Prostate gland (tissue), 2 donors: ENCODE measurements around the gene TCP1. TPM values are rescaled to one million over a fixed set of nuclear protein-coding genes. Genes with fewer than 3 reads are reported as not detected.

Source experiments
- DNase-seq: peaks from one replicate; pipeline ENCODE4 v3.0.0-alpha.2; 2019; ENCODE audit warnings: low spot score
- H3K27ac ChIP-seq, 2 donors: fragments of 200-600 bp; sonication (generic); 2 replicates each; pipeline ENCODE4 v1.5.1; 2017 to 2019
- H3K27me3 ChIP-seq: fragments of 200-600 bp; sonication (generic); replicated peaks from 2 replicates; pipeline ENCODE4 v1.5.1; 2019; ENCODE audit not compliant: insufficient read depth
- H3K36me3 ChIP-seq, 2 donors: fragments of 200-600 bp; sonication (generic); 1 replicate in 1 of 2; 2 replicates in 1 of 2; pipeline versions ENCODE4 v1.5.1 to v1.8.1; 2017 to 2019
- H3K4me1 ChIP-seq: fragments of 200-600 bp; sonication (generic); replicated peaks from 2 replicates; pipeline ENCODE4 v1.5.1; 2019
- H3K4me3 ChIP-seq, 2 donors: fragments of 200-600 bp; sonication (generic); 2 replicates each; pipeline ENCODE4 v1.5.1; 2017 to 2019
- H3K9me3 ChIP-seq: fragments of 200-600 bp; sonication (generic); 2 replicates; pipeline ENCODE4 v1.5.1; 2017
- CTCF ChIP-seq, 4 experiments: fragments of 200-600 bp in 2 of 4; fragments of 450-650 bp in 2 of 4; sonication (generic) in 2 of 4; IDR thresholded peaks; 1 replicate in 3 of 4; 2 replicates in 1 of 4; pipeline ENCODE4 v1.5.1; 2016 to 2019; ENCODE audit warnings: antibody characterized with exemption in 4 of 4, mild to moderate bottlenecking in 2 of 4, moderate library complexity in 2 of 4
- POLR2A ChIP-seq: fragments of 450-650 bp; IDR thresholded peaks from one replicate; pipeline ENCODE4 v1.6.1; 2016; ENCODE audit warnings: antibody characterized with exemption, mild to moderate bottlenecking
- POLR2AphosphoS5 ChIP-seq: sonication (generic); formaldehyde crosslinking; IDR thresholded peaks from one replicate; pipeline ENCODE4 v1.6.1; 2017; ENCODE audit warnings: antibody characterized with exemption
- WGBS: methylation state at CpG from one replicate; pipeline ENCODE4 v1.1.5; 2018; 5-methylcytosine and 5-hydroxymethylcytosine counted together
- intact Hi-C: fragments of 100-400 bp; cut with DNase I; formaldehyde crosslinking; loops from one replicate; pipeline ENCODE4 v1.14.2; 2022
- total RNA-seq, 2 donors: library from RNA; depleted of rRNA; stranded (reverse); fragments of >200 nt; gene quantifications; one replicate each; pipeline ENCODE4 v1.1.0, GENCODE V29; 2016

Gene TCP1
- total RNA-seq, 2 donors from 2014 or later = 145 to 187 TPM

- no peak for TF ChIP-seq POLR2A
- no peak for TF ChIP-seq CTCF (IDR thresholded peaks at IDR 0.05)
- TF ChIP-seq POLR2AphosphoS5 = no peak
- Histone ChIP-seq H3K27me3 (no peaks in the 10 kb centered on the region), H3K4me1 (peaks cover 6% of the 10 kb centered on the region), H3K36me3 (peaks cover 0 to 4% of the 10 kb centered on the region in 2 donors), H3K9me3 (no peaks in the 10 kb centered on the region), H3K4me3 (peak overlapping the region; percentile 92 to 97), H3K27ac (peak overlapping the region; percentile 99)
- intact Hi-C loops = no loop called here
- no peak for DNase-seq
- 19% methylated on average over 15 of the region's 15 CpGs for WGBS
Observed at GRCh38 chr6:159788276-159788675, 1.1 kb downstream of the TCP1 start.

GRCh38 chr6:159778542-159779103, 10.8 kb downstream of the TCP1 start:
- intact Hi-C loops = no loop called here
- H3K4me1 ChIP-seq = no peaks in the 10 kb centered on the region
- WGBS = 63% methylated on average over 3 of the region's 3 CpGs
- H3K36me3 ChIP-seq = peaks cover 0 to 3% of the 10 kb centered on the region in 2 donors
- H3K27ac ChIP-seq = no peak overlapping the region
- no peaks in the 10 kb centered on the region for H3K27me3 ChIP-seq
- DNase-seq = no peak
- no peak overlapping the region for H3K4me3 ChIP-seq
- H3K9me3 ChIP-seq = no peaks in the 10 kb centered on the region
- TF ChIP-seq CTCF (IDR thresholded peaks at IDR 0.05) (no peak), POLR2A (no peak), POLR2AphosphoS5 (no peak)

DNA sequence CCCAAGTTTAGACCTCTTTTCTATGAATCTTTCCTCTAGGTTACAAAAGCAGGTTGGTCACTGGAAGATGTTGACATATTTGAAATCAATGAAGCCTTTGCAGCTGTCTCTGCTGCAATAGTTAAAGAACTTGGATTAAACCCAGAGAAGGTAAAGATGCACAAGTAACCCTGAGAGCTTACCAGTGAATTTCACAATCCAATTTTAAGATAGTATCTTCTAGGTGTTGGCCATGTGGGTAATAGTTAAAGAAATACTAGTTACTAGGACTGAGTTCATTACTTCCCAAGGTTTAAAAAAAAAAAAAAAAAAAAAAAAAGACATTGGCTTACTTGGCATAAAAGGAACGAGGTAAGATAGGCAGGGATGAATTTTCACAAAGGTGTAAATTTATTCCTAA, 11.3 kb downstream of the TCP1 start:
- Histone ChIP-seq H3K9me3 (no peaks in the 10 kb centered on the region), H3K4me3 (no peak overlapping the region), H3K27me3 (no peaks in the 10 kb centered on the region), H3K4me1 (no peaks in the 10 kb centered on the region), H3K36me3 (peaks cover 0 to 3% of the 10 kb centered on the region in 2 donors), H3K27ac (no peak overlapping the region)
- no peak for DNase-seq
- intact Hi-C loops = no loop called here
- WGBS = 45% methylated on average over 1 of the region's 1 CpG
- TF ChIP-seq CTCF (IDR thresholded peaks at IDR 0.05) = no peak
- no peak for TF ChIP-seq POLR2A
- TF ChIP-seq POLR2AphosphoS5 = no peak

DNA sequence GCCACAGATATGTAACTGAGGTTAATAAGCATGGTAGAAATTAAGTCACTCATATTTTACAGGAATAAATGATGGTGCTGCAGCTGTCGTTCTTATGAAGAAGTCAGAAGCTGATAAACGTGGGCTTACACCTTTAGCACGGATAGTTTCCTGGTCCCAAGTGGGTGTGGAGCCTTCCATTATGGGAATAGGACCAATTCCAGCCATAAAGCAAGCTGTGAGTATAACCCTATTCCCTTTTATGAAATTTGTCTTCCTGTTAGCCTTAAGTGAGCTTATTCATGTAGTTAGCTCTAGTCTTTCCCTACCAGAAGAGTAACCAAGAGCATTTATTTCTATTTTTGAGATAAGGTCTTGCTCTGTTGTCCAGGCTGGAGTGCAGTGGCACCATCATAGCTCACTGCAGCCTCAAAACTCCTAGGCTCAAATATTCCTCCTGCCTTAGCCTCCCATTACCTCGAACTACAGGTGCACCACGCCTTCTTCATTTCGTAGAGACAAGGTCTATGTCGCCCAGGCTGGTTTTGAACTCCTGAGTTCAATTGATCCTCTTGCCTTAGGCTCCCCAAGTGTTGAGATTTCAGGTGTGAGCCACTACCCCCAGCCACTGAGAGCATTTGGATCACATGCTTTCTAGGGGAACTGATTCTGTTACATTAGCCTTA, 12.0 kb downstream of the TCP1 start:
- WGBS = 89% methylated on average over 7 of the region's 7 CpGs
- Histone ChIP-seq H3K4me1 (no peaks in the 10 kb centered on the region), H3K4me3 (no peak overlapping the region), H3K9me3 (no peaks in the 10 kb centered on the region), H3K36me3 (no peaks in the 10 kb centered on the region), H3K27me3 (no peaks in the 10 kb centered on the region), H3K27ac (no peak overlapping the region)
- intact Hi-C loops = no loop called here
- no peak for DNase-seq
- TF ChIP-seq POLR2A (no peak), POLR2AphosphoS5 (no peak), CTCF (IDR thresholded peaks at IDR 0.05) (no peak)

DNA sequence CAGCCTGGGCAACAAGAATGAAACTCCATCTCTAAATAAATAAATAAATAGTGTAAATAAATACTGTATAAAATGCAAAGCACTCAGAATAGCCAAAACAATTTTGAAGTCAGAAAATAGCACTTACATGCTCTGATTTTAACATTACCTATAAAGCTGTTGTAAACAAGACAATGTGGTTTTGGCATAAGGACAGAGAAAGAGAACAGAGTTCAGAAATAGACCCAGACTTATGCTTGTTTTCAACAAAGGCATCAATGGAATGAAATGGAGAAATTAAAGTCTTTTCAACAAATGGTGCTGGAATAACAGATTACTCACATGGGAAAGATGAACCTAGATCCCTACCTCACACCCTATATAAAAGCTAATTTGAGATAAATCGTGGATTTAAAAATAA, 17.2 kb downstream of the TCP1 start:
- H3K4me3 ChIP-seq = no peak overlapping the region
- no peaks in the 10 kb centered on the region for H3K4me1 ChIP-seq
- DNase-seq = no peak
- no peak overlapping the region for H3K27ac ChIP-seq
- TF ChIP-seq CTCF (IDR thresholded peaks at IDR 0.05) (no peak), POLR2A (no peak), POLR2AphosphoS5 (no peak)
- 0% methylated on average over 1 of the region's 1 CpG for WGBS
- no peaks in the 10 kb centered on the region for H3K27me3 ChIP-seq
- intact Hi-C loops = no loop called here
- peaks cover 3 to 4% of the 10 kb centered on the region in 2 donors for H3K36me3 ChIP-seq
- H3K9me3 ChIP-seq = no peaks in the 10 kb centered on the region
